ENCODE results near the gene CERS6. TPM values are rescaled to one million over a fixed set of nuclear protein-coding genes. Genes with fewer than 3 reads are reported as not detected.

Gene CERS6
- total RNA-seq, 1 experiment from 2014 or later = 8.3 TPM

GRCh38 chr2:168469281-168469988, 13.4 kb downstream of the CERS6 start:
- no peak for DNase-seq
- H4K20me1 ChIP-seq (ENCODE audit: insufficient read depth) = no peaks in the 10 kb centered on the region
- no peak overlapping the region for H3K4me3 ChIP-seq
- no peaks in the 10 kb centered on the region for H3K27me3 ChIP-seq (ENCODE audit: insufficient read depth, low read depth)
- no peak overlapping the region for H3K27ac ChIP-seq
- BruUV-seq (replicated peaks) = no TSS peak
- H3K4me1 ChIP-seq (replicated peaks; ENCODE audit: insufficient read depth) = peaks cover 15% of the 10 kb centered on the region
- H3K9me3 ChIP-seq (ENCODE audit: insufficient read depth, low read depth) = no peaks in the 10 kb centered on the region
- H3F3A ChIP-seq (ENCODE audit: insufficient read depth, low read depth) = no peaks in the 10 kb centered on the region; the same call in 1 of the 2 replicates
- H3K36me3 ChIP-seq (ENCODE audit: low read depth) = no peaks in the 10 kb centered on the region
- no peak for TF ChIP-seq EZH2 (IDR thresholded peaks at IDR 0.05; ENCODE audit: low read depth)
- TF ChIP-seq, protein P1, sequence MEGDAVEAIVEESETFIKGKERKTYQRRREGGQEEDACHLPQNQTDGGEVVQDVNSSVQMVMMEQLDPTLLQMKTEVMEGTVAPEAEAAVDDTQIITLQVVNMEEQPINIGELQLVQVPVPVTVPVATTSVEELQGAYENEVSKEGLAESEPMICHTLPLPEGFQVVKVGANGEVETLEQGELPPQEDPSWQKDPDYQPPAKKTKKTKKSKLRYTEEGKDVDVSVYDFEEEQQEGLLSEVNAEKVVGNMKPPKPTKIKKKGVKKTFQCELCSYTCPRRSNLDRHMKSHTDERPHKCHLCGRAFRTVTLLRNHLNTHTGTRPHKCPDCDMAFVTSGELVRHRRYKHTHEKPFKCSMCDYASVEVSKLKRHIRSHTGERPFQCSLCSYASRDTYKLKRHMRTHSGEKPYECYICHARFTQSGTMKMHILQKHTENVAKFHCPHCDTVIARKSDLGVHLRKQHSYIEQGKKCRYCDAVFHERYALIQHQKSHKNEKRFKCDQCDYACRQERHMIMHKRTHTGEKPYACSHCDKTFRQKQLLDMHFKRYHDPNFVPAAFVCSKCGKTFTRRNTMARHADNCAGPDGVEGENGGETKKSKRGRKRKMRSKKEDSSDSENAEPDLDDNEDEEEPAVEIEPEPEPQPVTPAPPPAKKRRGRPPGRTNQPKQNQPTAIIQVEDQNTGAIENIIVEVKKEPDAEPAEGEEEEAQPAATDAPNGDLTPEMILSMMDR (conservative IDR thresholded peaks at IDR 0.05) = no peak
- CTCF ChIA-PET = no interaction called here
- 0 out of 2 replicates have a peak, but pooled peaks cover 4% of the 10 kb centered on the region for H3K79me2 ChIP-seq (ENCODE audit: low read depth)
- H3K4me2 ChIP-seq = no peak overlapping the region
- H3K9me2 ChIP-seq (ENCODE audit: insufficient read depth) = no peaks in the 10 kb centered on the region
- POLR2A ChIA-PET (ENCODE audit: unreplicated experiment) = no interaction called here
- no peak overlapping the region for H2AFZ ChIP-seq
- intact Hi-C loops (cut with micrococcal nuclease; ENCODE audit: unreplicated experiment) = no loop called here

DNA sequence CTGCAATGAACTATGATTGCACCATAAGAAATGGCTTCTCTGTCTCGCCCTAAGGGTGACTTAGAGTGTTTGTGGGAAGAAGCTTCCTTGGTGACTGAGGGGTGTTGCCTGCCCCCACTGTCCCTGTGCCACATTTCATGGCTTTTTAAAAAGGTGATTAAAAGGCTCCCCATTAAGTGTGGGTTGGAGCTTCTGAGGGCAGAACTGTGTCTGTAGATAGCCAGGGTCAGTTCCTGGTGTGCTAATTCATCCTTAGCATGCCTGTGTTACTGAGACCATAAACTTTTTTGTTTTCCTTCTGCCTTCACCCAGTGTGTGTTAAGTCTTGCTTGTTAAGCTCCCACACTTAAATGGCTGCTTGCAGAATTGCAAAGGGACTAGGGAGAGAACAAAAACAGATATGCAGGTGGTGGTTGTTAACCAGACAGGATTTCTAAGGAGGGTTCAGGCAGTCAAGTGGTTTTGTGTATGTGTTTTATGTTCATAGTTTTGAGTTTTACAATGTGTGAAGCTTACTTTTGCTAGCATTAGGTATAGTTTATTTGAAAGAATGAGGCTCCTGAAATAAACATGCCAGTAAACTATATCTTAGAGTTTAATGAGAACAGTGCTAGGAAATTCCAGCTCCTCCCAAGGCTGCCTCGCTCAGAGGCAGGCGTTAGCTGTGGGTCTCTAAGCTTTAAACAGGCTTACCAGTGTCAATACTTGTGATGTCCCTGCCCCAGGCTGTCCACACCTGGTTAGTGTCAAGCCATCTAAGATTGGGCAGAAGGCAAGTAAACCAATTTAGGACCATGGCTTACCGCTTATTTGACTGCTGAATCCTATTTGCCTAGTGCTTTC, 14.5 kb downstream of the CERS6 start:
- H4K20me1 ChIP-seq (ENCODE audit: insufficient read depth) = no peaks in the 10 kb centered on the region
- ChIA-PET CTCF (no interaction called here), POLR2A (ENCODE audit: unreplicated experiment) (no interaction called here)
- TF ChIP-seq, protein P1 (conservative IDR thresholded peaks at IDR 0.05) = no peak
- no peak for TF ChIP-seq EZH2 (IDR thresholded peaks at IDR 0.05; ENCODE audit: low read depth)
- no peaks in the 10 kb centered on the region; the same call in 1 of the 2 replicates for H3F3A ChIP-seq (ENCODE audit: insufficient read depth, low read depth)
- 0 out of 2 replicates have a peak, but pooled peaks cover 4% of the 10 kb centered on the region for H3K79me2 ChIP-seq (ENCODE audit: low read depth)
- no TSS peak for BruUV-seq (replicated peaks)
- intact Hi-C loops (cut with micrococcal nuclease; ENCODE audit: unreplicated experiment) = no loop called here
- no peak overlapping the region for H3K27ac ChIP-seq
- no peak for DNase-seq
- no peaks in the 10 kb centered on the region for H3K27me3 ChIP-seq (ENCODE audit: insufficient read depth, low read depth)
- no peaks in the 10 kb centered on the region for H3K9me3 ChIP-seq (ENCODE audit: insufficient read depth, low read depth)
- H3K4me1 ChIP-seq (replicated peaks; ENCODE audit: insufficient read depth) = peaks cover 15% of the 10 kb centered on the region
- no peak overlapping the region for H2AFZ ChIP-seq
- H3K9me2 ChIP-seq (ENCODE audit: insufficient read depth) = no peaks in the 10 kb centered on the region
- H3K4me2 ChIP-seq = no peak overlapping the region
- H3K4me3 ChIP-seq = no peak overlapping the region
- no peaks in the 10 kb centered on the region for H3K36me3 ChIP-seq (ENCODE audit: low read depth)

DNA sequence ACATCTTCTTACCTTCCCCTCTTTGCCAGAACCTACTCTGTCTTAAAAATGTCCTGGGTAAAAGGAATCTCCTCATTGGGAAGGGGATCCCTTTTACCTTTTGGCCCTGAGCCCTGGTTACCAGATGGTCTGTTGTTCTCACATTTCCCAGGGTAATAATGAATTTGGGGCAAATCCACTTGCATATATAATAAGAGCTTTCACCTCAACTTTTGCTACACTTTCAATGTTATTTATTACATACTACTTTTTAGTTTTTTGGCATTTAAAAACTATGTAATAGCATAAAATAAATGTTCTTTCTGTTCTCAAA, 15.0 kb downstream of the CERS6 start:
- H3K27me3 ChIP-seq (ENCODE audit: insufficient read depth, low read depth) = no peaks in the 10 kb centered on the region
- H4K20me1 ChIP-seq (ENCODE audit: insufficient read depth) = no peaks in the 10 kb centered on the region
- no peak overlapping the region for H3K27ac ChIP-seq
- no peaks in the 10 kb centered on the region for H3K9me3 ChIP-seq (ENCODE audit: insufficient read depth, low read depth)
- no TSS peak for BruUV-seq (replicated peaks)
- no peaks in the 10 kb centered on the region for H3K36me3 ChIP-seq (ENCODE audit: low read depth)
- H3K79me2 ChIP-seq (ENCODE audit: low read depth) = 0 out of 2 replicates have a peak, but pooled peaks cover 4% of the 10 kb centered on the region
- H3K4me1 ChIP-seq (replicated peaks; ENCODE audit: insufficient read depth) = peaks cover 11% of the 10 kb centered on the region
- ChIA-PET CTCF (no interaction called here), POLR2A (ENCODE audit: unreplicated experiment) (no interaction called here)
- no peak for DNase-seq
- no peaks in the 10 kb centered on the region for H3K9me2 ChIP-seq (ENCODE audit: insufficient read depth)
- no peak overlapping the region for H3K4me3 ChIP-seq
- TF ChIP-seq, protein P1 (conservative IDR thresholded peaks at IDR 0.05) = no peak
- TF ChIP-seq EZH2 (IDR thresholded peaks at IDR 0.05; ENCODE audit: low read depth) = no peak
- intact Hi-C loops (cut with micrococcal nuclease; ENCODE audit: unreplicated experiment) = no loop called here
- H2AFZ ChIP-seq = no peak overlapping the region
- no peak overlapping the region for H3K4me2 ChIP-seq
- no peaks in the 10 kb centered on the region; the same call in 1 of the 2 replicates for H3F3A ChIP-seq (ENCODE audit: insufficient read depth, low read depth)
